Activated CD4-positive, alpha-beta T cell treated with anti-CD3 and anti-CD28 coated beads, Interleukin-2, amount 50 U/mL, for 4 hours (primary cell): Measurements from ENCODE around the gene REEP3.
"Not testable (repeated sequence)": the region's sequence is repeated elsewhere in the genome, so short reads cannot be mapped to it uniquely, and the experiment has no call there.

Experiments
- DNase-seq, 2 experiments: peaks; one replicate each; pipeline ENCODE4 v3.0.0-alpha.2; 2020

REEP3 gene

GRCh38 chr10:63553473-63553872, 32.3 kb downstream of the REEP3 start:
- no peak for DNase-seq

GRCh38 chr10:63554657-63555056, 33.5 kb downstream of the REEP3 start:
- DNase-seq: peak in 1 of 2 experiments; percentile 5

GRCh38 chr10:63555330-63555729, 34.1 kb downstream of the REEP3 start:
- no peak for DNase-seq

GRCh38 chr10:63558132-63558784, 37.1 kb downstream of the REEP3 start:
- no peak for DNase-seq

- no peak for DNase-seq
Observed at GRCh38 chr10:63561341-63561740, 40.1 kb downstream of the REEP3 start.

- no peak for DNase-seq
Observed at GRCh38 chr10:63562391-63562790, 41.2 kb downstream of the REEP3 start.

- no peak for DNase-seq
Observed at GRCh38 chr10:63562857-63563256, 41.7 kb downstream of the REEP3 start.

- no peak for DNase-seq
Observed at GRCh38 chr10:63563623-63564022, 42.4 kb downstream of the REEP3 start.

GRCh38 chr10:63564731-63565130, 43.5 kb downstream of the REEP3 start:
- not testable (repeated sequence) for DNase-seq

GRCh38 chr10:63573068-63573697, 52.0 kb downstream of the REEP3 start:
- DNase-seq: no peak

GRCh38 chr10:63574011-63574410, 52.8 kb downstream of the REEP3 start:
- DNase-seq: no peak

- DNase-seq: no peak
Observed at GRCh38 chr10:63576501-63576900, 55.3 kb downstream of the REEP3 start.

GRCh38 chr10:63578501-63578900, 57.3 kb downstream of the REEP3 start:
- DNase-seq: no peak

- no peak for DNase-seq
Observed at GRCh38 chr10:63579371-63580014, 58.3 kb downstream of the REEP3 start.

GRCh38 chr10:63582690-63583089, 61.5 kb downstream of the REEP3 start:
- DNase-seq: no peak

- DNase-seq: no peak
Observed at GRCh38 chr10:63583397-63583796, 62.2 kb downstream of the REEP3 start.

- no peak for DNase-seq
Observed at GRCh38 chr10:63583909-63584724, 62.9 kb downstream of the REEP3 start.

- no peak for DNase-seq
Observed at GRCh38 chr10:63584725-63585035, 63.5 kb downstream of the REEP3 start.

- DNase-seq: no peak
Observed at GRCh38 chr10:63585041-63585440, 63.8 kb downstream of the REEP3 start.

GRCh38 chr10:63586043-63586442, 64.8 kb downstream of the REEP3 start:
- DNase-seq: no peak

GRCh38 chr10:63587191-63587590, 66.0 kb downstream of the REEP3 start:
- no peak for DNase-seq

GRCh38 chr10:63588436-63589167, 67.4 kb downstream of the REEP3 start:
- DNase-seq: no peak
